Loucy (cell line): Measurements from ENCODE around the gene DLGAP4.

Source experiments
- H2AFZ ChIP-seq: fragments of 200-600 bp; sonication (generic); 2 replicates; pipeline ENCODE4 v1.6.0; 2016; ENCODE audit warnings: antibody characterized with exemption, mild to moderate bottlenecking, low read length, moderate library complexity
- H3F3A ChIP-seq: fragments of 200-600 bp; 2 replicates; pipeline ENCODE4 v1.6.0; 2016; ENCODE audit warnings: antibody characterized with exemption, low read depth, mild to moderate bottlenecking
- H3K27me3 ChIP-seq: fragments of 200-600 bp; sonication (generic); 2 replicates; pipeline ENCODE4 v1.6.1; 2014; ENCODE audit warnings: low read length, mild to moderate bottlenecking; ENCODE audit not compliant: insufficient read depth, poor library complexity, severe bottlenecking
- H3K36me3 ChIP-seq: fragments of 200-600 bp; sonication (generic); 2 replicates; pipeline ENCODE4 v1.6.1; 2016; ENCODE audit warnings: low read length; ENCODE audit not compliant: insufficient read depth
- H3K4me1 ChIP-seq: fragments of 200-600 bp; sonication (generic); 2 replicates; pipeline ENCODE4 v1.5.1; 2014; ENCODE audit warnings: low read length, mild to moderate bottlenecking; ENCODE audit not compliant: insufficient read depth, poor library complexity, severe bottlenecking
- H3K4me2 ChIP-seq: fragments of 200-600 bp; sonication (generic); 2 replicates; pipeline ENCODE4 v1.6.0; 2014; ENCODE audit warnings: antibody characterized with exemption, low read length, low read depth, mild to moderate bottlenecking; ENCODE audit not compliant: poor library complexity, severe bottlenecking
- H3K4me3 ChIP-seq: fragments of 200-600 bp; sonication (generic); 2 replicates; pipeline ENCODE4 v1.5.1; 2014; ENCODE audit warnings: low read length, mild to moderate bottlenecking, mixed read lengths; ENCODE audit not compliant: poor library complexity, severe bottlenecking
- H3K79me2 ChIP-seq: fragments of 200-600 bp; sonication (generic); 2 replicates; pipeline ENCODE4 v1.6.1; 2014; ENCODE audit warnings: low read length; ENCODE audit not compliant: insufficient read depth
- H3K9ac ChIP-seq: fragments of 200-600 bp; sonication (generic); 2 replicates; pipeline ENCODE4 v1.6.0; 2014; ENCODE audit warnings: mild to moderate bottlenecking, low read depth, low read length, moderate library complexity; ENCODE audit not compliant: poor library complexity, severe bottlenecking
- H3K9me2 ChIP-seq: fragments of 200-600 bp; sonication (generic); replicated peaks from 2 replicates; pipeline ENCODE4 v1.6.1; 2016; ENCODE audit warnings: low read depth, low read length, mixed read lengths
- H3K9me3 ChIP-seq: fragments of 200-600 bp; sonication (generic); 2 replicates; pipeline ENCODE4 v1.6.1; 2014; ENCODE audit warnings: mild to moderate bottlenecking, antibody characterized with exemption, low read length, low read depth; ENCODE audit not compliant: insufficient read depth
- H4K20me1 ChIP-seq: fragments of 200-600 bp; sonication (generic); 2 replicates; pipeline ENCODE4 v1.6.0; 2014; ENCODE audit warnings: antibody characterized with exemption, low read length, mild to moderate bottlenecking; ENCODE audit not compliant: insufficient read depth, poor library complexity, severe bottlenecking
- EZH2phosphoT487 ChIP-seq: fragments of 200-600 bp; IDR thresholded peaks from 2 replicates; pipeline ENCODE4 v1.6.1; 2018; ENCODE audit warnings: antibody characterized with exemption, mild to moderate bottlenecking, moderate library complexity, borderline replicate concordance
- TF ChIP-seq, protein P1 (sequence below): fragments of 200-600 bp; sonication (generic); conservative IDR thresholded peaks from 2 replicates; pipeline ENCODE4 v1.5.1; 2014; ENCODE audit warnings: mild to moderate bottlenecking, antibody characterized with exemption, low read length

The DLGAP4 gene

DNA sequence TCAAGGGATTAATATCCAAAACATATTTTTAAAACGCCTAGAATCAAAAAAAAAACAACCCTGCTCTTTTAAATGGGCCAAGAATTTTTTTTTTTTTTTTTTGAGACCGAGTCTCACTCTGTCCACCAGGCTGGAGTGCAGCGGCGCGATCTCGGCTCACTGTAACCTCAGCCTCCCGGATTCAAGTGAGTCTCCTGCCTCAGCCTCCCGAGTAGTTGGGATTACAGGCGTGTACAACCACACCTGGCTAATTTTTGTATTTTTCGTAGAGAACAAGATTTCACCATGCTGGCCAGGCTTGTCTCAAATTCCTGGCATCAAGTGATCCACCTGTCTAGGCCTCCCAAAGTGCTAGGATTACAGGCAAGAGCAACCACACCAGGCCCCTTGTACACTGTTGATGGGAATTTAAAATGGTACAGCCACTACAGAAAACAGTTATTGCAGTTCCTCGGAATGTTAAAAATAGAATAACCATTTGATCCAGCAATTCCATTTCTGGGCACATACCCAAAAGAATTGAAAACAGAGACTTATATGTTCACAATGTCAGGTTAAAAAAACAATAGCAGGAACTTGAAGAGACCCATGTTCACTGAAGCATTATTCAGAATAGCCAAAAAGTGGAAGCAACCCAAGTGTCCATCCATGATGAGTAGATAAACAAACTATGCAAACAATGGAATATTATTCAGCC lies 232.0 kb downstream of the DLGAP4 start:
- Histone ChIP-seq H3F3A (no peaks in the 10 kb centered on the region), H3K9me3 (no peaks in the 10 kb centered on the region), H3K9me2 (no peaks in the 10 kb centered on the region), H3K4me3 (no peak overlapping the region), H3K9ac (no peak overlapping the region), H3K4me1 (no peaks in the 10 kb centered on the region), H3K79me2 (no peaks in the 10 kb centered on the region), H3K36me3 (no peaks in the 10 kb centered on the region), H3K4me2 (no peak overlapping the region), H4K20me1 (no peaks in the 10 kb centered on the region), H2AFZ (no peak overlapping the region), H3K27me3 (no peaks in the 10 kb centered on the region)
- TF ChIP-seq, protein P1, sequence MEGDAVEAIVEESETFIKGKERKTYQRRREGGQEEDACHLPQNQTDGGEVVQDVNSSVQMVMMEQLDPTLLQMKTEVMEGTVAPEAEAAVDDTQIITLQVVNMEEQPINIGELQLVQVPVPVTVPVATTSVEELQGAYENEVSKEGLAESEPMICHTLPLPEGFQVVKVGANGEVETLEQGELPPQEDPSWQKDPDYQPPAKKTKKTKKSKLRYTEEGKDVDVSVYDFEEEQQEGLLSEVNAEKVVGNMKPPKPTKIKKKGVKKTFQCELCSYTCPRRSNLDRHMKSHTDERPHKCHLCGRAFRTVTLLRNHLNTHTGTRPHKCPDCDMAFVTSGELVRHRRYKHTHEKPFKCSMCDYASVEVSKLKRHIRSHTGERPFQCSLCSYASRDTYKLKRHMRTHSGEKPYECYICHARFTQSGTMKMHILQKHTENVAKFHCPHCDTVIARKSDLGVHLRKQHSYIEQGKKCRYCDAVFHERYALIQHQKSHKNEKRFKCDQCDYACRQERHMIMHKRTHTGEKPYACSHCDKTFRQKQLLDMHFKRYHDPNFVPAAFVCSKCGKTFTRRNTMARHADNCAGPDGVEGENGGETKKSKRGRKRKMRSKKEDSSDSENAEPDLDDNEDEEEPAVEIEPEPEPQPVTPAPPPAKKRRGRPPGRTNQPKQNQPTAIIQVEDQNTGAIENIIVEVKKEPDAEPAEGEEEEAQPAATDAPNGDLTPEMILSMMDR = no peak
- TF ChIP-seq EZH2phosphoT487 = no peak

DNA sequence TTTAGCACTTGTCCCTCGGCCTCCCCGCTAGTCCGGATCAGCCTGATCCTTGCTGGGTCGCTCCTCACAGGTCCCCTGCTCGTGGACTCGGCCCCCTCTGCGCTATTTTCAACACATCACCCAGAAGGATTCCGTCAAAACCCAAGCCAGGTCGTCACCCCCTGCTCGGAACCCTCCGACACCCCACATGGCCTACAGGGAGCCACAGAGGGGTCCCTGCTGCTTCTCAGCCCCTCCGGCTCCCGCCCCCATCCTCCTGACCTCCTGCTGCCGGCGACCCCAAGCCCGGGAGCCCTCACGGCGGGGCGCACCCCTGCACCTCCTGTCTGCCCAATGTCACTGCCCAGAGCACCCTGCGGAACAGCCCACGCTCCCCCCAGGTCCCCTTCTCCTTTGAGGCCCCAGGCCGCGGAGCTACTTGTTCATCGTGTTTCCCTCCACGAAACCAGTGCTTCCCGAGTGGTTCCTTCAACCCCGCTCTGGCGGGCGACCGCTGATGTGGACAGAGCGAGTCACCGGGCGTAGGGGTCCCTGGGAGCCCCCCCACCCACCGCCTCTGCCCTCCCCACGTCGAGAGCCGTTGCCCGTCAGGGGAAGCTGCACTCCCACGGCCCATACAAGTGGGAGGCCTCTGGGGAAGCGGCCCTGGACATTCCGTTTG lies 234.5 kb downstream of the DLGAP4 start:
- Histone ChIP-seq H4K20me1 (no peaks in the 10 kb centered on the region), H3F3A (no peaks in the 10 kb centered on the region), H3K4me3 (no peak overlapping the region), H3K79me2 (no peaks in the 10 kb centered on the region), H3K9ac (no peak overlapping the region), H3K4me2 (no peak overlapping the region), H3K9me3 (no peaks in the 10 kb centered on the region), H2AFZ (no peak overlapping the region), H3K4me1 (no peaks in the 10 kb centered on the region), H3K36me3 (no peaks in the 10 kb centered on the region), H3K27me3 (no peaks in the 10 kb centered on the region), H3K9me2 (no peaks in the 10 kb centered on the region)
- TF ChIP-seq EZH2phosphoT487 = no peak
- TF ChIP-seq, protein P1 = no peak

DNA sequence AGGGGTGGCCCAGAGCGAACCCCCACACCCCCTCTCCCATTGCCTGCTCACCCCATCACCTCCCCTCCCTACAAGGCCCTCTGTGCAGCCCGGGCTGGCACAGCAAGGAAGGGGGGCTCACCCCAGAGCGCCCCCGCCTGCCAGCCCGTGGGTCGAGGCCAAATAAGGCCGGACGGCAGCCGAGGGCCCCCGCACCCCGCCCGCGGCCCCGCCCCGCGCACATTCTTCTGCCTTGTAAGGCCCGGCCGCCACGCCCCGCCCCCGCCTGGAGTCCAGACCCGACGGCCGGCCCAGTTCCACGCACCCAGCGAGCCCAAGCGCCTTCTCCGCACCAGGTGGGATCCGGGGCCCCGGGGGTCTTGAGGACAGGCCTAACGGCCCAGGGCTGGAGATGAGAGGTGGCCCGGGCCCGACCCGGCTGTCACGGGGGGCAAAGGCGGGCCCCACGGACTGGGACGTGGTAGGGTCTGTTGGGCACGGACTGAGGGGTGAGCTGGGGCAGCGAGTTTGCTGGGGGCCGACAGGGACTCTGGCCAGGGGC lies 235.2 kb downstream of the DLGAP4 start, which contains the start of gene MYL9:
MYL9 (plus strand) TSS at position 293 of the 541 bp plus-strand sequence. CDS start 3,366 bp downstream, outside the sequence.
- Histone ChIP-seq H3K4me3 (no peak within 1 kb of the TSS), H3K79me2 (no peaks in the 10 kb centered on the region), H3K9me2 (no peaks in the 10 kb centered on the region), H3K9me3 (no peaks in the 10 kb centered on the region), H3K9ac (no peak within 1 kb of the TSS), H4K20me1 (no peaks in the 10 kb centered on the region), H3K4me2 (no peak within 1 kb of the TSS), H3F3A (no peaks in the 10 kb centered on the region), H3K4me1 (no peaks in the 10 kb centered on the region), H3K36me3 (no peaks in the 10 kb centered on the region), H3K27me3 (no peaks in the 10 kb centered on the region), H2AFZ (no peak within 1 kb of the TSS)
- no peak for TF ChIP-seq EZH2phosphoT487
- TF ChIP-seq, protein P1 = no peak
